Esophagus muscularis mucosa (tissue), 4 donors: ENCODE results near the gene LBHD2. TPM values are rescaled to one million over a fixed set of nuclear protein-coding genes. Genes with fewer than 3 reads are reported as not detected.
A peak's percentile ranks its signal among the peaks of the same experiment; 100 is the strongest.

Experiments used
- DNase-seq: peaks from one replicate; pipeline ENCODE4 v3.0.0-alpha.2; 2017; ENCODE audit errors: extremely low spot score
- H3K27ac ChIP-seq, 4 donors: fragments of 200-600 bp; sonication (generic); replicated peaks in 1 of 4; 1 replicate in 3 of 4; 2 replicates in 1 of 4; pipeline ENCODE4 v1.5.1; 2016 to 2019; ENCODE audit warnings: mild to moderate bottlenecking in 1 of 4
- H3K27me3 ChIP-seq, 4 donors: fragments of 200-600 bp; sonication (generic); one replicate each; pipeline versions ENCODE4 v1.5.1 to v1.6.0; 2016 to 2019
- H3K36me3 ChIP-seq, 4 donors: fragments of 200-600 bp; sonication (generic); one replicate each; pipeline ENCODE4 v1.5.1; 2016 to 2019
- H3K4me1 ChIP-seq, 4 donors: fragments of 200-600 bp; sonication (generic); one replicate each; pipeline ENCODE4 v1.5.1; 2016 to 2019
- H3K4me3 ChIP-seq, 4 donors: fragments of 200-600 bp; sonication (generic); 1 replicate in 2 of 4; 2 replicates in 2 of 4; pipeline ENCODE4 v1.5.1; 2016 to 2019; ENCODE audit warnings: mild to moderate bottlenecking in 4 of 4, moderate library complexity in 1 of 4
- H3K9me3 ChIP-seq, 4 donors: fragments of 200-600 bp; sonication (generic); 1 replicate in 3 of 4; 2 replicates in 1 of 4; pipeline ENCODE4 v1.5.1; 2016 to 2019
- CTCF ChIP-seq, 3 experiments: fragments of 200-600 bp in 2 of 3; fragments of 450-650 bp in 1 of 3; sonication (generic) in 2 of 3; IDR thresholded peaks; one replicate each; pipeline ENCODE4 v1.5.1; 2017 to 2019; ENCODE audit warnings: antibody characterized with exemption in 3 of 3, mild to moderate bottlenecking in 2 of 3, moderate library complexity in 1 of 3
- EP300 ChIP-seq: sonication (generic); formaldehyde crosslinking; IDR thresholded peaks from one replicate; pipeline ENCODE4 v1.6.1; 2017; ENCODE audit warnings: antibody characterized with exemption
- POLR2A ChIP-seq: fragments of 450-650 bp; IDR thresholded peaks from one replicate; pipeline ENCODE4 v1.6.1; 2017; ENCODE audit warnings: antibody characterized with exemption, moderate library complexity, mild to moderate bottlenecking, low read depth
- POLR2AphosphoS5 ChIP-seq, 2 donors: sonication (generic); formaldehyde crosslinking; IDR thresholded peaks; one replicate each; pipeline ENCODE4 v1.6.1; 2017; ENCODE audit warnings: antibody characterized with exemption in 2 of 2
- WGBS: methylation state at CpG from one replicate; pipeline ENCODE4 v1.1.5; 2018; 5-methylcytosine and 5-hydroxymethylcytosine counted together
- intact Hi-C: fragments of 100-400 bp; cut with DNase I; formaldehyde crosslinking; loops from one replicate; pipeline ENCODE4 v1.15.1; 2023
- total RNA-seq, 4 donors: library from RNA; depleted of rRNA; stranded (reverse); fragments of >200 nt; gene quantifications; one replicate each; pipeline versions ENCODE4 v1.1.0 to v1.2.1, GENCODE V29; 2016

The LBHD2 gene
- total RNA-seq, 4 donors from 2014 or later = not detected

- intact Hi-C loops = no loop called here
- TF ChIP-seq CTCF (IDR thresholded peaks at IDR 0.05) = no peak
- TF ChIP-seq POLR2AphosphoS5 (IDR thresholded peaks at IDR 0.05) = no peak
- no peak for TF ChIP-seq POLR2A
- TF ChIP-seq EP300 = no peak
- peak overlapping the region; percentile 13 to 37 (median 19) for H3K4me3 ChIP-seq
- H3K4me1 ChIP-seq = peaks cover 26 to 47% (median 43%) of the 10 kb centered on the region in 4 donors
- H3K36me3 ChIP-seq = no peaks in the 10 kb centered on the region
- peaks cover 0 to 90% (median 35%) of the 10 kb centered on the region in 4 donors for H3K27me3 ChIP-seq
- no peak for DNase-seq
- H3K9me3 ChIP-seq = no peaks in the 10 kb centered on the region
- 45% methylated on average over 43 of the region's 85 CpGs for WGBS
- no peak overlapping the region for H3K27ac ChIP-seq
These were observed 18.1 kb downstream of the LBHD2 start for GRCh38 chr14:103101963-103102688.

- no peaks in the 10 kb centered on the region for H3K36me3 ChIP-seq
- H3K9me3 ChIP-seq = no peaks in the 10 kb centered on the region
- H3K4me3 ChIP-seq = peak overlapping the region; percentile 13 to 37 (median 19)
- 38% methylated on average over 23 of the region's 39 CpGs for WGBS
- DNase-seq = no peak
- H3K4me1 ChIP-seq = peaks cover 26 to 47% (median 43%) of the 10 kb centered on the region in 4 donors
- TF ChIP-seq POLR2AphosphoS5 (IDR thresholded peaks at IDR 0.05) (no peak), CTCF (IDR thresholded peaks at IDR 0.05) (no peak), POLR2A (no peak), EP300 (no peak)
- H3K27ac ChIP-seq = no peak overlapping the region
- intact Hi-C loops = no loop called here
- peaks cover 0 to 83% (median 35%) of the 10 kb centered on the region in 4 donors for H3K27me3 ChIP-seq
These were observed 18.8 kb downstream of the LBHD2 start for GRCh38 chr14:103102689-103103260.

GRCh38 chr14:103103461-103104388, 19.7 kb downstream of the LBHD2 start:
- TF ChIP-seq POLR2AphosphoS5 (IDR thresholded peaks at IDR 0.05) = no peak
- TF ChIP-seq CTCF (IDR thresholded peaks at IDR 0.05) = peak in 1 of 3 experiments; percentile 21
- H3K36me3 ChIP-seq = no peaks in the 10 kb centered on the region
- H3K27me3 ChIP-seq = peaks cover 0 to 81% (median 35%) of the 10 kb centered on the region in 4 donors
- WGBS = 7% methylated on average over 43 of the region's 68 CpGs
- H3K9me3 ChIP-seq = no peaks in the 10 kb centered on the region
- H3K4me1 ChIP-seq = peaks cover 26 to 50% (median 47%) of the 10 kb centered on the region in 4 donors
- DNase-seq = no peak
- intact Hi-C loops = loop anchor here (2.0 kb wide), 1 partner anchor 189 kb away; no protein-coding TSS in a partner anchor
- no peak overlapping the region for H3K27ac ChIP-seq
- H3K4me3 ChIP-seq = peak overlapping the region; percentile 20 to 45 (median 28)

GRCh38 chr14:103104389-103104653, 20.3 kb downstream of the LBHD2 start:
- Histone ChIP-seq H3K27me3 (peaks cover 0 to 76% (median 33%) of the 10 kb centered on the region in 4 donors), H3K9me3 (no peaks in the 10 kb centered on the region), H3K27ac (no peak overlapping the region), H3K36me3 (no peaks in the 10 kb centered on the region), H3K4me1 (peaks cover 26 to 46% (median 45%) of the 10 kb centered on the region in 4 donors), H3K4me3 (peak overlapping the region; percentile 20 to 45 (median 28))
- intact Hi-C loops = loop anchor here (2.0 kb wide), 1 partner anchor 188 kb away; no protein-coding TSS in a partner anchor
- DNase-seq = no peak
- TF ChIP-seq CTCF (IDR thresholded peaks at IDR 0.05) (no peak), POLR2AphosphoS5 (IDR thresholded peaks at IDR 0.05) (no peak), POLR2A (no peak), EP300 (no peak)
- WGBS = no CpG with 5 or more reads among the region's 20 CpGs
